Caco-2 (cell line): ENCODE measurements around the gene CBX2. TPM values are rescaled to one million over a fixed set of nuclear protein-coding genes. Genes with fewer than 3 reads are reported as not detected.

Experiments
- BruUV-seq: library from RNA; stranded (reverse); fragments of 400-500 nt; replicated peaks from 2 replicates; lab custom pipeline; 2021; lab: Mats Ljungman, UMichigan
- CTCF ChIA-PET: fragments of 300-600 bp; sonication (Branson Sonifier 250); formaldehyde crosslinking; loops from one replicate; lab custom pipeline; 2022; ENCODE audit warnings: antibody characterized with exemption; lab: Charles Lee
- POLR2A ChIA-PET: fragments of 300-600 bp; sonication (Branson Sonifier 250); formaldehyde crosslinking; loops from one replicate; lab custom pipeline; 2022; ENCODE audit warnings: antibody characterized with exemption; lab: Charles Lee
- DNase-seq, 2 experiments: peaks; one replicate each; pipeline versions ENCODE4 v3.0.0 to v3.0.0-alpha.2; 2020 to 2022
- H3K27me3 ChIP-seq: replicated peaks from 2 replicates; pipeline ENCODE4 v1.6.0; 2011; ENCODE audit warnings: low read length; ENCODE audit not compliant: control insufficient read depth, insufficient read depth
- H3K36me3 ChIP-seq: 2 replicates; pipeline ENCODE4 v1.5.1; 2011; ENCODE audit warnings: low read length; ENCODE audit not compliant: control insufficient read depth, insufficient read depth
- H3K4me1 ChIP-seq: fragments of 250-450 bp; sonication (Bioruptor Pico); 2 replicates; pipeline ENCODE4 v1.5.1; 2020; ENCODE audit warnings: mild to moderate bottlenecking
- H3K4me3 ChIP-seq: 2 replicates; pipeline ENCODE4 v1.5.1; 2011; ENCODE audit warnings: low read depth, mild to moderate bottlenecking, control low read depth, low read length
- H3K9me3 ChIP-seq: fragments of 250-450 bp; sonication (Bioruptor Pico); 2 replicates; pipeline ENCODE4 v1.5.1; 2020; ENCODE audit warnings: mild to moderate bottlenecking, moderate library complexity
- H3K27ac Mint-ChIP-seq: one replicate; pipeline ENCODE4 v1.8.0; 2022; ENCODE audit warnings: mixed read lengths; ENCODE audit not compliant: unreplicated experiment
- H3K27me3 Mint-ChIP-seq: one replicate; pipeline ENCODE4 v1.8.0; 2022; ENCODE audit warnings: mixed read lengths; ENCODE audit not compliant: insufficient read depth, unreplicated experiment
- H3K36me3 Mint-ChIP-seq: one replicate; pipeline ENCODE4 v1.8.0; 2022; ENCODE audit warnings: mild to moderate bottlenecking, mixed read lengths; ENCODE audit not compliant: insufficient read depth, unreplicated experiment
- H3K4me1 Mint-ChIP-seq: one replicate; pipeline ENCODE4 v1.8.0; 2022; ENCODE audit warnings: low read depth, mixed read lengths; ENCODE audit not compliant: unreplicated experiment
- H3K4me3 Mint-ChIP-seq: one replicate; pipeline ENCODE4 v1.8.0; 2022; ENCODE audit warnings: mild to moderate bottlenecking, moderate library complexity, mixed read lengths; ENCODE audit not compliant: unreplicated experiment
- H3K9me3 Mint-ChIP-seq: one replicate; pipeline ENCODE4 v1.8.0; 2022; ENCODE audit warnings: mixed read lengths; ENCODE audit not compliant: unreplicated experiment
- CTCF ChIP-seq, 2 experiments: fragments of 200-600 bp in 1 of 2; IDR thresholded peaks; 1 replicate in 1 of 2; 2 replicates in 1 of 2; pipeline versions ENCODE4 v1.5.1 to v1.8.0; 2011 to 2022; ENCODE audit warnings: antibody characterized with exemption in 1 of 2, control low read depth in 1 of 2, inconsistent platforms in 1 of 2, low read depth in 1 of 2, low read length in 1 of 2, mild to moderate bottlenecking in 1 of 2, moderate library complexity in 1 of 2; ENCODE audit not compliant: insufficient read depth in 1 of 2, severe bottlenecking in 1 of 2, unreplicated experiment in 1 of 2
- intact Hi-C: fragments of 100-400 bp; cut with micrococcal nuclease; formaldehyde crosslinking; loops from one replicate; pipeline ENCODE4 v1.10.0; 2022; ENCODE audit not compliant: unreplicated experiment
- total RNA-seq: library from RNA; stranded (reverse); gene quantifications from 2 replicates; pipeline ENCODE4 v1.2.3, GENCODE V29; 2022

CBX2 gene
- total RNA-seq, 1 experiment from 2014 or later, result 52.8 TPM

GRCh38 chr17:79785900-79786810 lies 8.2 kb downstream of the CBX2 start:
- peak overlapping the region; percentile 55 for H3K27ac Mint-ChIP-seq
- no peaks in the 10 kb centered on the region for H3K9me3 ChIP-seq
- no peak overlapping the region for H3K4me3 Mint-ChIP-seq
- no peaks in the 10 kb centered on the region for H3K4me1 ChIP-seq
- H3K36me3 ChIP-seq, result no peaks in the 10 kb centered on the region
- no peaks in the 10 kb centered on the region for H3K9me3 Mint-ChIP-seq
- intact Hi-C loops, result no loop called here
- H3K27me3 ChIP-seq, result no peaks in the 10 kb centered on the region
- BruUV-seq, result no TSS peak
- H3K4me1 Mint-ChIP-seq, result no peaks in the 10 kb centered on the region
- DNase-seq, result no peak
- POLR2A ChIA-PET, result no interaction called here
- CTCF ChIA-PET, result interaction anchor here (1.7 kb wide), 1 partner anchor 11 kb away, joined by 7 read pairs; the partner anchor contains the start of gene CBX8
- no peaks in the 10 kb centered on the region for H3K27me3 Mint-ChIP-seq
- TF ChIP-seq CTCF (IDR thresholded peaks at IDR 0.05; ENCODE audit: insufficient read depth in 1 of 2, low read depth in 1 of 2, low read length in 1 of 2, severe bottlenecking in 1 of 2, unreplicated experiment in 1 of 2), result no peak
- H3K4me3 ChIP-seq, result no peak overlapping the region
- H3K36me3 Mint-ChIP-seq, result peaks cover 57% of the 10 kb centered on the region

GRCh38 chr17:79786930-79787643 lies 9.1 kb downstream of the CBX2 start:
- CTCF ChIA-PET, result interaction anchor here (1.7 kb wide), 1 partner anchor 10 kb away, joined by 7 read pairs; the partner anchor contains the start of gene CBX8
- H3K27me3 Mint-ChIP-seq, result no peaks in the 10 kb centered on the region
- POLR2A ChIA-PET, result interaction anchor here (0.5 to 1.4 kb wide), 3 partner anchors 10 to 139 kb away, joined by 3 to 6 read pairs (median 5); partner anchors contain the start of gene CBX8

More at GRCh38 chr17:79786930-79787643, 9.1 kb downstream of the CBX2 start:
- intact Hi-C loops, result no loop called here
- Mint-ChIP-seq H3K4me3 (no peak overlapping the region), H3K9me3 (no peaks in the 10 kb centered on the region), H3K27ac (peak overlapping the region; percentile 55), H3K4me1 (no peaks in the 10 kb centered on the region), H3K36me3 (peaks cover 55% of the 10 kb centered on the region)
- no peak for DNase-seq
- TF ChIP-seq CTCF (IDR thresholded peaks at IDR 0.05; ENCODE audit: insufficient read depth in 1 of 2, low read depth in 1 of 2, low read length in 1 of 2, severe bottlenecking in 1 of 2, unreplicated experiment in 1 of 2), result no peak
- Histone ChIP-seq H3K4me1 (no peaks in the 10 kb centered on the region), H3K27me3 (no peaks in the 10 kb centered on the region), H3K36me3 (no peaks in the 10 kb centered on the region), H3K9me3 (no peaks in the 10 kb centered on the region), H3K4me3 (no peak overlapping the region)
- BruUV-seq, result TSS peak; percentile 12
